HCEC 1CT (cell line): ENCODE measurements around the gene ZFP36.

Experiments used
- DNase-seq: peaks from one replicate; pipeline ENCODE4 v3.0.0-alpha.2; 2017

ZFP36 gene

DNA sequence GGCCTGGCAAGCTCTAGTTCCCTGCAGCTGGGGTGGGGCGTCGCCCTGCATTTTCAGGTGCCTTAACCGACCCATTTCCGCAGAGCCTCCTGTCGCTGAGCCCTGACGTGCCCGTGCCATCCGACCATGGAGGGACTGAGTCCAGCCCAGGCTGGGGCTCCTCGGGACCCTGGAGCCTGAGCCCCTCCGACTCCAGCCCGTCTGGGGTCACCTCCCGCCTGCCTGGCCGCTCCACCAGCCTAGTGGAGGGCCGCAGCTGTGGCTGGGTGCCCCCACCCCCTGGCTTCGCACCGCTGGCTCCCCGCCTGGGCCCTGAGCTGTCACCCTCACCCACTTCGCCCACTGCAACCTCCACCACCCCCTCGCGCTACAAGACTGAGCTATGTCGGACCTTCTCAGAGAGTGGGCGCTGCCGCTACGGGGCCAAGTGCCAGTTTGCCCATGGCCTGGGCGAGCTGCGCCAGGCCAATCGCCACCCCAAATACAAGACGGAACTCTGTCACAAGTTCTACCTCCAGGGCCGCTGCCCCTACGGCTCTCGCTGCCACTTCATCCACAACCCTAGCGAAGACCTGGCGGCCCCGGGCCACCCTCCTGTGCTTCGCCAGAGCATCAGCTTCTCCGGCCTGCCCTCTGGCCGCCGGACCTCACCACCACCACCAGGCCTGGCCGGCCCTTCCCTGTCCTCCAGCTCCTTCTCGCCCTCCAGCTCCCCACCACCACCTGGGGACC, 1.2 kb downstream of the ZFP36 start:
- peak; percentile 34 for DNase-seq

- DNase-seq: peak; percentile 66
These were observed 2.0 kb downstream of the ZFP36 start for GRCh38 chr19:39408392-39409207.

DNA sequence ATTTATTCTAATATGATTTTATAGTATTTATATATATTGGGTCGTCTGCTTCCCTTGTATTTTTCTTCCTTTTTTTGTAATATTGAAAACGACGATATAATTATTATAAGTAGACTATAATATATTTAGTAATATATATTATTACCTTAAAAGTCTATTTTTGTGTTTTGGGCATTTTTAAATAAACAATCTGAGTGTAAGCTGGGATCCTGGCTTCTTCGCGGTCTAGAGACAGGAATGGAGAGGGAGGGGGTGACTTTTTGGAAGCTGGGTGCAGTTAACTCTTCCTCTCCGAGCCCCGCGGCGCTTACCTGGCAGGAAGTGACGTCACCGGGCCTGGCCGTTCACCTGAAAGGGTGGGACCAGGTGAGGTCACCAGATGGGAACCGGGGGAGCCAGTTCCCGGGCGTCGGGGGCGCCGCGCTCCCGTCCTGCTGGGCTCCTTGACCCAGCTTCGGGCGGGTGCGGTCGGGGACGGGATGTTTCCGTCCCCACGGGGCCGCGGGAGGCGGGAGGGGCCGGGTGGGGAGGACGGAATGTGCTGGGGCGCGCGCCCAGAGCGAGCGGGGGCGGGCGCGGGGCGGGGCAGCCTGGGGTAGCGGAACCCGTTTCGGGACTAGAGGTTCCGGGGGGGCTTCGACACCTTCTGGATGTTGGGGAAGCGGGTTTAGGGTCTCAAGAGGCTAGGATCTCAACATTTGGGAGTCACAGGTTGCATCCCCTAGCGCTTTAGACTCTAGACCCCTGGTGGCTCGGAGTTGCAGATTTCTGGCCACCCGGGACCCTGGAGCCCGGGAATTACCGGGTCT, 2.8 kb downstream of the ZFP36 start:
- DNase-seq: peak; percentile 76

- peak; percentile 70 for DNase-seq
These were observed 3.6 kb downstream of the ZFP36 start for GRCh38 chr19:39410017-39410830.

DNA sequence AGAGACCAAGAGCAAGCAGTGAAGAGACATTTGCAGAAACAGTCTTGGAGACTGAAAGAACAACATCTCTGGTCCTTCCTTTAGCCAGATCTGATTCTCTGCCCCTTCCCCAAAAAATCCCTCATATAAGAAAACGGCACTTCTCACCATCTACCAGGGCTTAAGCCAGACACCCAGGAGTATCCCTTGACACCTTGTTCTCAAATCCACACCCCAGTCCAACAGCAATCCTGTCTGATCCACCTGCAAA, 4.1 kb downstream of the ZFP36 start:
- no peak for DNase-seq

DNA sequence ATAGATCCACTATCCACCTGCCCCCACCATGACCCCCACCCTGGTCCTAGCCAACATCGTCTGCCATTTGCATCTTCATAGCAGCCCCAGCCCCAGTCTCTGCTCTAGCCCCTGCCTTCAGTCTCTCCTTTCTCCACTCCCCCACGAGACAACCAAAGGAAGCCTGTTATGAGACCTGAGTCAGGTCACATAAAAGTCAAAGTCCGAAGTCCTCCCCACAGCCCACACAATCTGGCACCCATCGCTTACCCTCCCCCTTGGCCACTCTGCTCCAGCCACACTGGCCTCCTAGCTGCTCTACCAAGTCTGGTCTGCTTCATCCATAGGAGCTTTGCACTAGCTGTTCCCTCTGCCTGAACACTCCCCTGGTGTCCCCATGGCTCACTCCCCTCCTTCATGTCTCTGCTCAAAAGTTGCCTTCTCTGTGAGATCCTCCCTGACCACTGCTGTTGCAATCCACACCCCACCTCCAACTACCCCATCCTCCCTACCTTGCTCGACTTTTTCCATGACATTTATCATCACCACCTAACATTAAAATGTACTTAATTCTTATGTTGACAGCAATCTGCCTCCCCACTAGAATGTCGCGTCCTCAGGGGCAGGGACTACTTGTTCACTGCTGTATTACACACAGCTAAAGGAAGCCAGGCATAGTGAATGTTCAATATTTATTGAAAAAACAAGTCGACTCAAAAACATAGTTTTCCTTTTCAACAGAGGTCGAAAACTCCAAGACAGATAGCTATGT, 4.6 kb downstream of the ZFP36 start:
- DNase-seq: peak; percentile 35

DNA sequence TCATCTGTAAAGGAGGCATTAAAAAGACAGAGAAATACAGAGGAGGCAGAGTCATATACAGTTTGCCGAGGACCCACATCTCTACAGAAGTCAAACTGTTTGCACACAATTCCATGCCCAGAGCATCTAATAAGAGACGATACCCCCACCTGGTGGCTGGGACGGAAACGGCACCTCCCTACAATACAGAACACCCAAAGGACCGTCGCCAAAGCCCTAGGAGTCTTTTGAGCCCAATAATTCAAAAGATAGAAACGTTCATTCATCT, 5.1 kb downstream of the ZFP36 start:
- DNase-seq: peak; percentile 85

DNA sequence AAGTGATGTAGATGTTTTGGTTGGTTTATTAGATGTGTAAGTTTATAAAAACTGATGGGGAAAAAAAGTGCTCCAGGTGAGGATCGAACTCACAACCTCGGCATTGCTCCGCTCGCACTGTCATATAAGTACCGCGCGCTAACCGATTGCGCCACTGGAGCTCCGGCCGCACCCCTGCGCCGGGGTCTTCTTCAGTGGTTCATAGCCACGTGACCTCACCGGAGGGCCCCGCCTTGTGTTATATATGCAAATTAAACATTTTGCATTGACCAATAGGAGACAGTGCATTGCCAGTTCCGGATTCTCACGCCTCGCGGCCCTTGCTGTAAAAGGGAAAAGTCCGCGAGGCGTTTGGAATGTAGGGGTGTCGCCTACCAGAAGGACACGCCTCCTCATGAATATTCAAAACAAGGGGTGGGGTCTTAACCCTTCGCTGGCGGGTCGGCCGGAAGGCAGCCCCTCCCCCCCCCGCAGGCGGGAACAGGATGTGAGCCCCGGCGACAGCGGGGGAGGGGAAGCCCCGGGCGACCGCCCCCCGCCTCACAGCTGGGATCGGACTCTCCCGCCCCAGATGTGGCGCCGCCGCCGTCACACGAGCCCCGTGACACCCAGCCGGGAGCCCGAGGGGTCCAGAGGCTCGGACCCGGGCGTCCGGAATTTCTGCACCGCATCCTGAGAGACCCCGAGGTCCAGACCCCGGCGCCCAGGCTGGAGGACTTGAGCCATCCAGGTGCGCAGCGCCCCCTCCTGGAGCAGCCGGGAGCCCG, 5.6 kb downstream of the ZFP36 start, which contains the start of gene PLEKHG2:
TSS of gene PLEKHG2 (plus strand) at position 570 of the 767 bp plus-strand sequence. CDS start 1,418 bp downstream, outside the sequence.
- peak; percentile 100 for DNase-seq

- DNase-seq: no peak
These were observed 6.2 kb downstream of the ZFP36 start for GRCh38 chr19:39412867-39413271.

DNA sequence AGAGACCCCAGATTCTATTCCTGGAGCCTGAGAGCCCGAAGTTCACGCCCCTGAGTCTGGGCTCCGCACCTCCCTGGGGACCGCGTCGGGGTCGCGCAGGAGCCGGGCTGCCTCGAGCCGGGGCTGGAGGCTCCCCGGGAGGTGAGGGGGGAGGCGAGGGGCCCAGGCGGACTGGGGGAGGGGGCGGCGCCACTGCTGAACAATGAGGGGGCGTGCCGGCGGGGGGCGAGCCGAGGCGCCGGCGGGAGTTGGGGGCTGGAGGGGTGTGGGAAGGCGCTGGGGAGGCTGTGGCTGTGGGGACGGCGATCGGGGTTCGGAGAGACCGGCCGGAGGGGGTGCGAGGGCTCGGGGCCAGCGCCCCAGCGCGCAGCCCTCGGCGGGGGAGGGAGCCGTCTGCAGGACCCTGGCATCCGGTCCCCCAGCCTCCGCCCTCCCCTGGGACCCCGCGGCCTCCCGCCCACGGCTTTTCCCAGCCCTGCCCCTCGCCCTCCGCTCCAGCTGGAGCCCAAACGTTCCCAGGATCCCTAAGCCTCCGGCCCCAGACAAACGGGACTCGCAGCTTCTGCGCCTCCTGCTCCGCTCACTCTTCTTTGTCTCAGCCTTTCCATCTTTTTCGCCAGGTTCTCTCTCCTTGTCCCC, 6.7 kb downstream of the ZFP36 start:
- peak; percentile 50 for DNase-seq

- peak; percentile 30 for DNase-seq
These were observed 7.4 kb downstream of the ZFP36 start for GRCh38 chr19:39413911-39414608.

DNA sequence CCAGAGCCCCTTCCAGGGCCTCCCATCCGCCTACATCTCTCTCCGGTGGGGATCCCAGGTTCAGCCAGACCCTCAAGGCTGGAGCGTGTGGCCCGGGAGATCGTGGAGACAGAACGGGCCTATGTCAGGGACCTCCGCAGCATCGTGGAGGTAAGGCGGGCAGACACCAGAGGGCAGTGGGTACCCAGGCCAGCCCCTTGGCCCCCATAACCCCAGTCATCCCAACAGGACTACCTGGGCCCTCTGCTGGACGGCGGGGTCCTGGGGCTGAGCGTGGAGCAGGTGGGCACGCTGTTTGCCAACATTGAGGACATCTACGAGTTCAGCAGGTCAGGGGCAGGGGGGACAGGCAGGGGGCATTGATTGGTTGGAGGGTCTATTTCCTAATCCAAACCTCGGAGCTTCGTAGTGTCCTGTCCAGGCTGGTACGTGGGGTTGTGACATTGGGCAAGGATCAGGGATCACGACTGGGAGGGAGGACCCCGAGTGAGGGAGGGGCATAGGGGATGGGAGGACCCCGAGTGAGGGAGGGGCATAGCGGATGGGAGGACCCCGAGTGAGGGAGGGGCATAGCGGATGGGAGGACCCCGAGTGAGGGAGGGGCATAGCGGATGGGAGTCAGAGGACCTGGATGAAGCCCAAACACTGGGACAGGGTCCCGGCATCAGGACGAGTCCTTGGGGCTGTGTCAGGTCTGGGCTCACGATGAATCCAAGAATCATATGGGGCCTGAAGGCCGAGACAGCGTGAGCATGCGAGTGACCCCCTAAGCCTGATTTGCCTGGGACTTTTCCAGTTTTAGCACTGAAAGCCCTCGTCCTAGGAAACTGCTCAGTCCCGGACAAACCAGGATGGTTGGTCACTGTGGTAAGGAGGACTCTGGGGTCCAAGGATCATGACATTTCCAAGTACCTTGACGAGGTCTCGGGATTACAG, 8.7 kb downstream of the ZFP36 start:
- DNase-seq: no peak

GRCh38 chr19:39416152-39417120, 9.8 kb downstream of the ZFP36 start:
- no peak for DNase-seq

DNA sequence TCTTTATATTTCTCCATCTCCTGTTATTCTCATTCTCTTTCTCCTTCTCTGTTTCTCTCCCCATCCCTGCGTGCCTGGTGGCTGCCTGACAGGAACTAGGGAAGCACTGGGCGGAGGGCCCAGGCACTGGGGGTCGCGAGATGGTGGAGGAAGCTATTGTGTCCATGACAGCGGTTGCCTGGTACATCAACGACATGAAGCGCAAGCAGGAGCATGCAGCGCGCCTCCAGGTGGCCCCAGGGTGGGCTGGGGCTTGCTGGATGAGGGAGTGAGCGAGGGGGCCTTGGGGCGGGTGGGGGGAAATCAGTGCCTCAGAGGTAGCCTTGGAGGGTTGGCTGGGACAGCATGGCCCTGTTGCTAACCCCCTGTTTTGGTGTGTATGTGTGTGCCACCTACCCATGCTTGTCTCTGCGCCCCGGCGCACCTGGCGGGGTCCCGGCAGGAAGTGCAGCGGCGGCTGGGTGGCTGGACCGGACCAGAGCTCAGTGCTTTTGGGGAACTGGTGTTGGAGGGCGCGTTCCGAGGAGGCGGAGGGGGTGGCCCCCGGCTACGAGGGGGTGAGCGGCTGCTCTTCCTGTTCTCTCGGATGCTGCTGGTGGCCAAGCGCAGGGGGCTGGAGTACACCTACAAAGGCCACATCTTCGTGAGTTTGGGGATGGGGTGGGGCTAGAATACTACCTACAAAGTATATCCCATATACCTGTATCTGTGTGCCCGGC, 11.0 kb downstream of the ZFP36 start:
- DNase-seq: no peak

DNA sequence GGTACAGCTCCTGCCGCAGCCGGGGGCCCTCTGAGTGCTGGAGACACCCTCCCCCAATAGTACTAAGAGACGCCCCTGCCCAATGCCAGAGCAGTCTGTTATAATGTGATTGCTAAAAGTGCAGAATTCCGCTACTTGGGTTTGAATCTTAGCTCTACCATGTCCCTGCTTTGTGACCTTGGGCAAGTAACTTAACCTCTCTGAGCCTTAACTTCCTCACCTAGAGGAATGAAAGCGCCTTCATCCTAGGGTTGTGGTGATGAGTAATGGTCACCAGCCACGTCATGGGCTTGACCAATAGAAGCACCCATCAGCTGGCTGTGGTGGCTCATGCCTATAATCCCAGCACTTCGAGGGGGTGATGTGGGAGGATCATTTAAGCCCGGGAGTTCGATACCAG, 12.4 kb downstream of the ZFP36 start:
- no peak for DNase-seq

GRCh38 chr19:39420769-39421168, 14.1 kb downstream of the ZFP36 start:
- no peak for DNase-seq

- DNase-seq: no peak
These were observed 15.4 kb downstream of the ZFP36 start for GRCh38 chr19:39422020-39422419.
